ENCODE measurements around the gene TMEM238. TPM values are rescaled to one million over a fixed set of nuclear protein-coding genes. Genes with fewer than 3 reads are reported as not detected.
A peak's percentile ranks its signal among the peaks of the same experiment; 100 is the strongest.

Gene TMEM238
- total RNA-seq, 5 donors from 2014 or later (not counting 1 experiment from before 2014, with no cell fraction given) = 10.8 to 23.2 (median 20.0) TPM

DNA sequence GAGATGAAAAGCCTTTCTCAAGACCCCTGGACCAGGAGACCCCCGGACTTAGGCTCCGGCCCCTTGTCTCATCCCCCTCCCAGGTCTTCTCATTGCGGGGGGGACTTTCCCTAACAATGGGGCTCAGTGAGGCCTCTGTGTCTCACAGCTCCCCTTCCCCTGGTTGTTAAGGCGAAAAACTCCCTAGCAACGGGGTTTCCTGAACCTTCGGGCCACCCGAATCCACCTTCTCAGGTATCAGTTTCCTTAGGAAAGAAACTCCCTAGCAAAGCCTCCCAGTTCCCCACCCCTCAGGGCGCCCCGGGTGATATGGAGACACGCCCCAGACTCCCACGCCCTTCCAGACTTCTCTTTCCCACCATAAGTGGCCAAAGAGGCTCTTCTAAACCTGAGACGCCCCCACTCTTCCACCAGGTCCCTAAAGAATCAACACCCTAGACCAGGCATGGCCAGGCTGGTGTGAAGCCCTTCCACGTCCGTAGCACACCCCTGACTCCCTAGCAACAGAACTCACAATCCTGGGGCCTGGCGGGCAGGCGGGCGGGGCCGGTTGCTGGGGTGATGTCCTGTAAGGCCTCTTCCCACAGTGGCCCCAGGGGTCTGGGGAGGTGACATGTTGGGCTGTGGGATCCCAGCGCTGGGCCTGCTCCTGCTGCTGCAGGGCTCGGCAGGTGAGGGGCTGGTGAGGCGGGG lies 7.7 kb downstream of the TMEM238 start, which contains the start of gene TMEM190:
Gene TMEM190 (plus strand): TSS at position 586 of the 693 bp plus-strand sequence. CDS start 28 bp downstream, at position 614.
- POLR2A ChIA-PET = no interaction called here
- H3K9me3 Mint-ChIP-seq = no peaks in the 10 kb centered on the region
- peaks cover 0 to 4% of the 10 kb centered on the region in 2 donors for H3K36me3 ChIP-seq (ENCODE audit: control insufficient read depth in 2 of 2, extremely low read depth in 1 of 2, insufficient read depth in 1 of 2, low read length in 1 of 2)

DNA sequence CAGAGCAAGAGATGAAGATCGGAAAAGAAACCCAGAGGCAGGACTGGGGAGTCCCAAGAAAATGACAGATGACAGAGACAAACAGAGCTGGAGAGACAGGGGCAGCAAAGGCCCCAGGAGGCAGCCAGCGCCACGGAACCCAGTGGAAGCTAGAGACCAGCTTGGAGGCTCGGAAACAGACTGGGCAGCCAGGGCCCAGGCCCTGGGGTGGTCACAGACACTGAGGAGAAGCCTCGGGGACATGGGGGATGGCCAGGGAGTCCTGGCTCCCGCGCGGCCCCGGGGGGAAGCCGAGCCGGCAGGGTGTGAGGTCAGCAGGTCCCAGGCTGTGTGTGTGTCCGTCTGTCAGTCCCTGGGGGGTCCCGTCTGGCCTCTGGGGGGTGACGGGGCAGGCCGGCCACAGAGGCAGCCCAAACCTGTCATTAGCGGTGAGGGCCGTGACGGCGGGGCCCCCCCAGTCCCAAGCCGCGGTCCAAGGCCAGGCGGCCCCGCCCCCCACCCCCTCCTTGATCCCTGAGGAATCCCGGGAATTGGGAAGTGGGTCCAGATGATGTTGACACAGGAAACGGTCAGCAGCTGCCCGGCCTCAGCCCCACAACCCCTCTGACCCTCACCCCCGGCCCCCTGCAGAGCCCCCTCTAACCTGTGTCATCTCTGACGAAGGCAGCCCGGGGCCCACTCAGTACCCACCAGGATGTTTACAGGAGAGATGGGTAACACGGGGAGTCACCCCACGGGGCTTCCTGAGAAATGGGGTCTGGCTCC lies 9.9 kb downstream of the TMEM238 start:
- POLR2A ChIA-PET = interaction anchor here in 1 of 2 donors (0.7 kb wide), 1 partner anchor 52 kb away, joined by 4 read pairs; no protein-coding TSS in a partner anchor
- Histone ChIP-seq H3K36me3 (ENCODE audit: control insufficient read depth in 2 of 2, extremely low read depth in 1 of 2, insufficient read depth in 1 of 2, low read length in 1 of 2) (peaks cover 0 to 4% of the 10 kb centered on the region in 2 donors), H3K27me3 (replicated peaks in 1 of 2; ENCODE audit: control insufficient read depth in 2 of 2, extremely low read depth in 1 of 2, insufficient read depth in 2 of 2, low read length in 1 of 2) (peaks cover 4 to 76% of the 10 kb centered on the region in 2 experiments), H3K27ac (ENCODE audit: low read length) (no peak overlapping the region), H3K4me1 (ENCODE audit: control insufficient read depth in 1 of 2, extremely low read depth in 1 of 2, insufficient read depth in 2 of 2, low read length in 2 of 2) (peaks cover 0 to 12% of the 10 kb centered on the region in 2 experiments), H3K9me3 (no peaks in the 10 kb centered on the region), H3K4me3 (ENCODE audit: control insufficient read depth in 1 of 2, extremely low read depth in 1 of 2, low read length in 1 of 2) (no peak overlapping the region)
- DNase-seq = no peak
- 44% methylated on average over 17 of the region's 31 CpGs for WGBS (ENCODE audit: insufficient coverage)
- Mint-ChIP-seq H3K9me3 (no peaks in the 10 kb centered on the region), H3K4me1 (peaks cover 9 to 14% (median 14%) of the 10 kb centered on the region in 3 donors), H3K36me3 (no peaks in the 10 kb centered on the region), H3K4me3 (no peak overlapping the region), H3K27me3 (peaks cover 27 to 43% of the 10 kb centered on the region in 2 donors), H3K27ac (peak overlapping the region in 1 of 2 donors; percentile 2)
- CTCF ChIA-PET = no interaction called here
- ATAC-seq (replicated peaks in 1 of 4) = no peak

More for the DNA sequence above, 7.7 kb downstream of the TMEM238 start, which contains the start of gene TMEM190:
- no peak for ATAC-seq (replicated peaks in 1 of 4)
- Histone ChIP-seq H3K27me3 (replicated peaks in 1 of 2; ENCODE audit: control insufficient read depth in 2 of 2, extremely low read depth in 1 of 2, insufficient read depth in 2 of 2, low read length in 1 of 2) (peaks cover 4 to 56% of the 10 kb centered on the region in 2 experiments), H3K27ac (ENCODE audit: low read length) (no peak within 1 kb of the TSS), H3K4me1 (ENCODE audit: control insufficient read depth in 1 of 2, extremely low read depth in 1 of 2, insufficient read depth in 2 of 2, low read length in 2 of 2) (no peaks in the 10 kb centered on the region), H3K4me3 (ENCODE audit: control insufficient read depth in 1 of 2, extremely low read depth in 1 of 2, low read length in 1 of 2) (no peak within 1 kb of the TSS), H3K9me3 (no peaks in the 10 kb centered on the region)
- no peak for DNase-seq
- Mint-ChIP-seq H3K27me3 (peaks cover 14 to 30% of the 10 kb centered on the region in 2 donors), H3K4me1 (peaks cover under 1 to 6% (median 5%) of the 10 kb centered on the region in 3 donors), H3K27ac (no peak within 1 kb of the TSS), H3K36me3 (peaks cover under 1% of the 10 kb centered on the region), H3K4me3 (no peak within 1 kb of the TSS)
- WGBS (ENCODE audit: insufficient coverage) = 55% methylated on average over 12 of the region's 21 CpGs
- CTCF ChIA-PET = no interaction called here

DNA sequence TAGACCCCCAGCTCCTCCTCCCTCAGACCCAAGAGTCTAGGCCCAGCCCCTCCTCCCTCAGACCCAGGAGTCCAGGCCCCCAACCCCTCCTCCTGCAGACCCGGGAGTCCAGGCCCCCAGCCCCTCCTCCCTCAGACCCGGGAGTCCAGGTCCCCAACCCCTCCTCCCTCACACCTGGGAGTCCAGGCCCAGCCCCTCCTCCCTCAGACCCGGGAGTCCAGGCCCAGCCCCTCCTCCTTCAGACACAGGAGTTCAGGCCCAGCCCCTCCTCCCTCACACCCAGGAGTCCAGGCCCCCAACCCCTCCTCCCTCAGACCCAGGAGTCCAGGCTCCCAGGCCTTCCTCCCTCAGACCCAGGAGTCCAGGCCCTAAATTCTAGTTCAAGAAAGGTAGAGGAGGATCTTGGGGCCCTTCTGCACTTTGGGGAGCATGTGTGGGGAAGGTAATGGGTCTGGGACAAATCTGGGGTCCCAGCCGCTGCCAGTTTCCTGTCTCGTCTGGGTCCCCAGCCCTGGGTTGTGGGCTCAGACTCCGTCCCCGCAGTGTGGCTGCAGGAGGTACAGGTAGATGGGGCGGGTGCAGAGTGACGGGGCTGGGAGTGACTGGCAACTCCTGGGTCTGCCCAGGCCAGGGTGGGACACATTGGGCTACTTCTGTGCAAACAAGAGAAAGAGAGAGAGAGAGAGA lies 10.6 kb downstream of the TMEM238 start:
- peaks cover 4 to 84% of the 10 kb centered on the region in 2 experiments for H3K27me3 ChIP-seq (replicated peaks in 1 of 2; ENCODE audit: control insufficient read depth in 2 of 2, extremely low read depth in 1 of 2, insufficient read depth in 2 of 2, low read length in 1 of 2)
- H3K4me3 ChIP-seq (ENCODE audit: control insufficient read depth in 1 of 2, extremely low read depth in 1 of 2, low read length in 1 of 2) = no peak overlapping the region
- ATAC-seq (replicated peaks in 1 of 4) = no peak
- H3K9me3 ChIP-seq = no peaks in the 10 kb centered on the region
- peaks cover 0 to 18% of the 10 kb centered on the region in 2 experiments for H3K4me1 ChIP-seq (ENCODE audit: control insufficient read depth in 1 of 2, extremely low read depth in 1 of 2, insufficient read depth in 2 of 2, low read length in 2 of 2)
- no peak for DNase-seq
- ChIA-PET CTCF (interaction anchor here in 1 of 2 donors (0.5 kb wide), 1 partner anchor 170 kb away, joined by 3 read pairs; no protein-coding TSS in a partner anchor), POLR2A (no interaction called here)
- no peaks in the 10 kb centered on the region for H3K9me3 Mint-ChIP-seq
- H3K36me3 ChIP-seq (ENCODE audit: control insufficient read depth in 2 of 2, extremely low read depth in 1 of 2, insufficient read depth in 1 of 2, low read length in 1 of 2) = peaks cover 0 to 4% of the 10 kb centered on the region in 2 donors
- H3K4me3 Mint-ChIP-seq = no peak overlapping the region
- WGBS (ENCODE audit: insufficient coverage) = 36% methylated on average over 6 of the region's 9 CpGs
- peaks cover 9 to 14% (median 14%) of the 10 kb centered on the region in 3 donors for H3K4me1 Mint-ChIP-seq
- H3K27ac ChIP-seq (ENCODE audit: low read length) = no peak overlapping the region
- peak overlapping the region in 1 of 2 donors; percentile 2 for H3K27ac Mint-ChIP-seq
- H3K27me3 Mint-ChIP-seq = peaks cover 27 to 48% of the 10 kb centered on the region in 2 donors
- no peaks in the 10 kb centered on the region for H3K36me3 Mint-ChIP-seq

DNA sequence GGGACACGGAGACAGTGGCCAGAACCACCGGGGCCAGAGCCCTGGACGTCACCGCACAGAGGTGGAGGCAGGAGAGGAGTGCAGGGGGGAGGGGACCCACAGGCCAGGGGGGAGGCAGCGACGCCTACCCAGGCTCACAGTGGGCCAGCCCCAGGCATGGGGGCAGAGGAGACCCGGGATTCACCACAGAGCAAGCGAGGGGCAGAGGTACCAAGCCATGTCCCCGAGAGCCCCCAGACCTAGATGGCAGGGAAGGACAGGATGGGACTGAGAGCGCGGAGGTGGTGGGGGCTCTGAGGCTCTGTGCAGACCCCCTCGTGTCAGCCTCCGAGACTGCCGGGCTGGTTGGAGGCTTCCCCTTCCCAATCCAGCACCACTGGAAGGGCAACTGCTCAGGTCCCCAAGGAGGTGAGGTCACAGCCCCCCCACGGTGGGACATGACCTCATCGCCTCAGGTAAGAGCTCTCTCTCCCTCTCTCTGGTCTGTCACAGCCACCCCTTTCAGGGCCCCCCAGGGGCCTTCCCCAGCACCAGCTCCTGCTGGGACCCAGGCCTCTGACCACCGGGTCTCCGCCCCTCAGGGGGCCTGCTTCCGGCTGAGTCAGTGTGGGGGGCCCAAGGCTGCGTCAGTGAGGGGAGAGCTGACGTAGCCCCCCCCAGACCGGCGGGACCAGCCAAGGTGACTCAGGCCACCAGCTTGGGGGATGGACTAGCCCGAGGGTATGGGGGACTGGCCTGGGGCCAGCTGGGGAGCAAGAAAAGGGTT lies 11.6 kb downstream of the TMEM238 start:
- Mint-ChIP-seq H3K27ac (no peak overlapping the region), H3K9me3 (no peaks in the 10 kb centered on the region), H3K4me1 (peaks cover 9 to 16% (median 14%) of the 10 kb centered on the region in 3 donors), H3K27me3 (peaks cover 27 to 52% of the 10 kb centered on the region in 2 donors), H3K4me3 (no peak overlapping the region), H3K36me3 (no peaks in the 10 kb centered on the region)
- DNase-seq = peak in 1 of 35 experiments; percentile 25
- no peak for ATAC-seq (replicated peaks in 1 of 4)
- H3K4me1 ChIP-seq (ENCODE audit: control insufficient read depth in 1 of 2, extremely low read depth in 1 of 2, insufficient read depth in 2 of 2, low read length in 2 of 2) = peaks cover 0 to 18% of the 10 kb centered on the region in 2 experiments
- no peak overlapping the region for H3K27ac ChIP-seq (ENCODE audit: low read length)
- POLR2A ChIA-PET = interaction anchor here in 1 of 2 donors (0.6 kb wide), 1 partner anchor 47 kb away, joined by 4 read pairs; no protein-coding TSS in a partner anchor
- no peak overlapping the region for H3K4me3 ChIP-seq (ENCODE audit: control insufficient read depth in 1 of 2, extremely low read depth in 1 of 2, low read length in 1 of 2)
- CTCF ChIA-PET = interaction anchor here (0.5 kb wide), 2 partner anchors 34 to 169 kb away, joined by 3 read pairs; no protein-coding TSS in a partner anchor
- H3K36me3 ChIP-seq (ENCODE audit: control insufficient read depth in 2 of 2, extremely low read depth in 1 of 2, insufficient read depth in 1 of 2, low read length in 1 of 2) = peaks cover 0 to 4% of the 10 kb centered on the region in 2 donors
- peaks cover 4 to 93% of the 10 kb centered on the region in 2 experiments for H3K27me3 ChIP-seq (replicated peaks in 1 of 2; ENCODE audit: control insufficient read depth in 2 of 2, extremely low read depth in 1 of 2, insufficient read depth in 2 of 2, low read length in 1 of 2)
- 38% methylated on average over 17 of the region's 24 CpGs for WGBS (ENCODE audit: insufficient coverage)
- H3K9me3 ChIP-seq = no peaks in the 10 kb centered on the region

DNA sequence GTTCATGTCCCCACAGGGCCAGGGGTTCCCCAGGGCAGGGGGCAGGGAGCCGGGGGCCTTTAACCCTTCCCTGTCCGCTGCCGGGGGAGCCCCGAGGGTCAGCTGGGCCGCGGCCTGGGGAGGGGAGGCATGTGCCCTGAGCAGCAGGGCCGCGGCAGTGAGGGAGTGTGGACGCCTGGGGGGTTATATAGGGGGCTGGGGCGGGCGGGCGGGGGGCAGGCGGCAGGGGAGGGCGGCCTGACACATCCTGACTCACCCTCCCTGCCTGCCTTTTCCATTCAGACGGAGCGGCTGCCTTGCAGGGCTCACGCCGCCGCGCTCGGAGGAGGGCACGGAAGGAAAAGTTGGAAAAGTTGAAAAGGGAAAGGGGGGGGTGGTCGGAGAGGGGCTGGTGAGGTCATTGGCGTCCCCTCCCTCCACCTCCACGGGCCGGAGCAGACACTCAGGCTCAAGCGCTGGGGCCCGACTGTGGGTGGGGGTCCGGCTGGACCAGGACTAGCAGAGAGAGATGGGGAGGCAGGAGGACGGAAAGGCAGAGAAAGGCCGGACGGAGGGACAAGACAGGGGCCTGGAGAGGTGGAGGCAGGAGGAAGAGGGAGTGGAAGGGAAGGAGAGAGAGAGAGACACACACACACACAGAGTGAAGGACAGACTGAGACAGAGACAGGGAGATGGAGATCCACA lies 13.6 kb downstream of the TMEM238 start, which contains the start of gene IL11:
Gene IL11 (minus strand): TSS at position 159 of the 684 bp plus-strand sequence. CDS start 153 bp downstream, at position 6.
- POLR2A ChIA-PET = no interaction called here
- no peaks in the 10 kb centered on the region for H3K36me3 ChIP-seq (ENCODE audit: control insufficient read depth in 2 of 2, extremely low read depth in 1 of 2, insufficient read depth in 1 of 2, low read length in 1 of 2)
- H3K27ac Mint-ChIP-seq = peak within 1 kb of the TSS in 1 of 2 donors; percentile 39
- H3K27ac ChIP-seq (ENCODE audit: low read length) = no peak within 1 kb of the TSS
- 10% methylated on average over 2 of the region's 32 CpGs for WGBS (ENCODE audit: insufficient coverage)
- peaks cover 0 to 18% of the 10 kb centered on the region in 2 experiments for H3K4me1 ChIP-seq (ENCODE audit: control insufficient read depth in 1 of 2, extremely low read depth in 1 of 2, insufficient read depth in 2 of 2, low read length in 2 of 2)
- peaks cover 4 to 94% of the 10 kb centered on the region in 2 experiments for H3K27me3 ChIP-seq (replicated peaks in 1 of 2; ENCODE audit: control insufficient read depth in 2 of 2, extremely low read depth in 1 of 2, insufficient read depth in 2 of 2, low read length in 1 of 2)
- peaks cover 9 to 16% (median 14%) of the 10 kb centered on the region in 3 donors for H3K4me1 Mint-ChIP-seq
- peaks cover 27 to 47% of the 10 kb centered on the region in 2 donors for H3K27me3 Mint-ChIP-seq
- ATAC-seq (replicated peaks in 1 of 4) (no peak), DNase-seq (no peak)
- CTCF ChIA-PET = no interaction called here
- H3K36me3 Mint-ChIP-seq = no peaks in the 10 kb centered on the region
- peak within 1 kb of the TSS; percentile 17 to 56 for H3K4me3 ChIP-seq (ENCODE audit: control insufficient read depth in 1 of 2, extremely low read depth in 1 of 2, low read length in 1 of 2)
- no peaks in the 10 kb centered on the region for H3K9me3 ChIP-seq
- peak within 1 kb of the TSS; percentile 59 to 81 (median 65) for H3K4me3 Mint-ChIP-seq
- no peaks in the 10 kb centered on the region for H3K9me3 Mint-ChIP-seq

Measured in T-cell (primary cell).